ENCODE measurements around the gene HDAC1.
"Not testable (repeated sequence)": the region's sequence is repeated elsewhere in the genome, so short reads cannot be mapped to it uniquely, and the experiment has no call there.

HDAC1 gene

DNA sequence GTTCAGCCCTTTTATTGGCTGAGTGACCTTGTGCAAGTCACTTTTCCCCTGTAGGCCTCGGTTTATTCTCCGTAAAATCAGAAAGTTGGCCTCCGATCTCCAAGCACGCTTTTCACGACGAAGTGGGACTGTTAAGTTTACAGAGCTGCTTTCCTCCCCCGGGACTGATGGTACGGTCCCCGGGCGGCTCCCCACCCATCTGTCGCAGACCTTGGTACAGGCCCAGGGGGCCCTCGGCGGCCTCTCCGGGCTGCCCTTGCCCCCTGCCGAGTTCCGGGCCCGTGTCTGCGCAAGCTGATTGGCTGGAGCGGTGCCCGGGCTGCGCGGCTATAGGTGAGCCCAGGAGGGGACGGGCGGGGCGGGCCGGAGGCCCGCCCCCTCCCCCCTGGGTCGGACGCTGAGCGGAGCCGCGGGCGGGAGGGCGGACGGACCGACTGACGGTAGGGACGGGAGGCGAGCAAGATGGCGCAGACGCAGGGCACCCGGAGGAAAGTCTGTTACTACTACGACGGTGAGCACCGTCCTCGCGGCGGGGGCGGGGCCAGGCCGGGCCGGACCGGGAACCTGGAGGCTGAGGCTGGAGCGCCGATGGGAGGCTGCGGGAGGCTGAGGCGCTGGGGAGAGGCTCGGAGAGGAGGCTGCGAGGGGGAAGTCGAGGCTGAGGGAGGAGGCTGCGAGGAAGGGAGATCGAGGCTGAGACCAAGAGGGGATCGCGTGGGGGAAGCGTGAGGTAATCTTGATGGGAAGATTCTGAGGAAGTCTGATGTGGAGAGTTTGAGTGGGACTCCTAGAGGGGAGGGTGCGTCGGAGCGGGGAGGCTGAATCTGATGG is at the start of gene HDAC1:
Gene HDAC1 (plus strand): TSS at position 376 of the 831 bp plus-strand sequence. CDS start 87 bp downstream, at position 463.
- peak; percentile 99 for DNase-seq

GRCh38 chr1:32242341-32242851 is 49.5 kb upstream of the HDAC1 start:
- DNase-seq, result no peak

DNA sequence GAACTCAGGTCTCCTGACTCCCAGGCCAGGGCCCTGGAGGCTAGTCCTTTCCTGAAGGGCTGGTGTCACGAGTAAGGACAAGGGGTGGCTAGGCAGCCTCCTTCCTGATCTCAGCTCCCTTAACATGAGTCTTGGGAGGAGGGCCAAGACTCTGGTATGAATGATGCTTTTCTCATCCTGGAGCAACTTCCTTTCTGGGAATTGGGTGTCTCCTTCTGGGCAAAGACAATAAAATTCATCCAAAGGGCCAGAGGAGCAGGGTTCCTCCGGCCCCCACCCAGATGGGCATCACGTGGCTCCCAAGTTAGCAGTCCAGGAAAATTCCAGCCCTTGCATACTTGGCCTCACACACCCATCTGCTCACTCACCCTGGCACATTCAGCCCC is 45.0 kb upstream of the HDAC1 start, which contains the start of gene FAM167B:
Gene FAM167B (plus strand): TSS at position 335 of the 386 bp plus-strand sequence. CDS start 200 bp downstream, outside the sequence.
- DNase-seq, result no peak

- DNase-seq, result no peak
Observed at GRCh38 chr1:32247452-32247851, 44.4 kb upstream of the HDAC1 start.

DNA sequence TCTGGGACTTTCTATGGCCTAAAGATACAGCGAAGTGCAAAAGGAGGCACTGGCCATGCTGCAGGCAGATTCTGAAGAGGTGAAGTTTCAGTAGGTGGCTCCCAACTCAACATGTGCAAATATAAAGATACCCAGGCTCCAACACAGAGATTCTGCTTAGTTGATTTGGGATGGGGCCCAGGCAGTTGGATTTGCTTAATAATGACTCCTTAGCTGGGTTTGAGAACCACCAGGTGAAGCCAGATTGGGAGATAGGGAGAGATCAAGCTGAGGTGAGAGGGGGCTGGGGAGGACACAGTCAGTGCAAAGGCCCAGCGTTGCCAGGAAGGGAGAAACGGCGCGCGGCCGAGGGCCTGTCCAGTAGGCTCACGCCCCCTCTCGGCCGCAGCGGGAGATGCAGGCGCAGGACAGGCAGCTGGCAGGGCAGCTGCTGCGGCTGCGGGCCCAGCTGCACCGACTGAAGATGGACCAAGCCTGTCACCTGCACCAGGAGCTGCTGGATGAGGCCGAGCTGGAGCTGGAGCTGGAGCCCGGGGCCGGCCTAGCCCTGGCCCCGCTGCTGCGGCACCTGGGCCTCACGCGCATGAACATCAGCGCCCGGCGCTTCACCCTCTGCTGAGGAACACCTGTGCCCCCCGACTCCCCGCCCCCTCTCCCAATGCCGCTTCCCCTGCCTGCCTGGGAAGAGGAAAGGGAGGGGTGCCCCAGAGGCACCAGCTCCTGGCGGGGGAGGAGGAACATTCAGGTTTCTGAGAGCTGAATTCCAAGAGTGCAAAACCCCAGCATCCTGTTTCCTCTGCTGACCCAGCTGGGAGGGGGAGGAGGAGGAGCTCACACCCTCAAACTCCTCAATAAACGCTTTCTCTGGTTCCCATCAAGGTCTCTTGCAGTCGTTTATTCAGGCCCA is 43.6 kb upstream of the HDAC1 start:
- DNase-seq, result peak; percentile 80

GRCh38 chr1:32249831-32250525 is 41.9 kb upstream of the HDAC1 start:
- peak; percentile 89 for DNase-seq

DNA sequence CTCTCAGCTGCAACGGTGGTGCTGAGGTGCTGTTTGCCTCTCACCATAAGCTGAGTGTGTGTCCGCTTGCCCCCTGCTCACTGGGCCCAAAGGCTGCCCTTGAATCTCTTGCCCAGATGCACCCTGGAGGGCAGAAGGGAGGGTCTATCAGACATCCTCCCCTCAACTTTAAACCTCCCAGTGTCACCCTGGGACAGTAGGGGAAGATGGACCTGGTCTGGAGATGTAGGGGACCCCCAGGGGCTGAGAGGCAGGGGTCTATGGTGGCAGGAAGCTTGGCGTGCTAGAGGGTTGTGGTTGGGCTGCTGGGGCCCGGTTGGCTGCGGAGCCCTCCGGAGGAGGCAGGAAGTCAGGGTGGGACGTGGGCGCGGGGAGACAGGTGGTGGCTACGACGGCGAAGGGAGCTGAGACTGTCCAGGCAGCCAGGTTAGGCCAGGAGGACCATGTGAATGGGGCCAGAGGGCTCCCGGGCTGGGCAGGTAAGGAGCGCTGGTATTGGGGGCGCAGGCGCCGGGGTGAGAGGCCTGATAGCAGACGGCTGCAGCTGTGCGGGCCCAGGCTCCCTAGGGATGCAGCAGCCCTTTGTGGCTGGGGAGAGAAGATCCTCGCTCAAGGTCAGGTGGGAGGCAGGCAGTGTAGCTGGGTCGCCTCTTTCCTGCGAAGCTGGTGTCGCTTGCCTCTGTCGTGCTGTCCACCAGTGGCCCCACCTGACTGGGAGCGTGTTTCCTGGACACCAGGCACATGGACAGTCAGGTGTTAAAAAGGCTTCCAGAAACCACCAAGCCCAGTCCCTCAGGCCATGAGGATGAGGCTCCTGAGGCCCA is 40.8 kb upstream of the HDAC1 start, which contains the start of gene LCK:
Gene LCK (plus strand): TSS at position 373 of the 824 bp plus-strand sequence. CDS start 23,065 bp downstream, outside the sequence.
- DNase-seq, result peak; percentile 63

GRCh38 chr1:32255072-32256071 is 36.5 kb upstream of the HDAC1 start:
- peak; percentile 47 for DNase-seq

GRCh38 chr1:32256473-32257226 is 35.2 kb upstream of the HDAC1 start:
- peak; percentile 32 for DNase-seq

DNA sequence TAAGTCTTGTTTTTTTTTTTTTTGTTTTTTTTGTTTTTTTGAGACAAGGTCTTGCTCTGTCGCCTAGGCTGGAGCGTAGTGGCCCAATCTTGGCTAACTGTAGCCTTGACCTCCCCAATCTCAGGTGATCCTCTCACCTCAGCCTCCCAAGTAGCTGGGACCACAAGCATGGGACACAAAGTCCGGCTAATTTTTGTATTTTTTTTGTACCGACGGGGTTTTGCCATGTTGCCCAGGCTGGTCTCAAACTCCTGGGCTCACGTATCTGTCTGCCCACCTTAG is 34.7 kb upstream of the HDAC1 start:
- no peak for DNase-seq

DNA sequence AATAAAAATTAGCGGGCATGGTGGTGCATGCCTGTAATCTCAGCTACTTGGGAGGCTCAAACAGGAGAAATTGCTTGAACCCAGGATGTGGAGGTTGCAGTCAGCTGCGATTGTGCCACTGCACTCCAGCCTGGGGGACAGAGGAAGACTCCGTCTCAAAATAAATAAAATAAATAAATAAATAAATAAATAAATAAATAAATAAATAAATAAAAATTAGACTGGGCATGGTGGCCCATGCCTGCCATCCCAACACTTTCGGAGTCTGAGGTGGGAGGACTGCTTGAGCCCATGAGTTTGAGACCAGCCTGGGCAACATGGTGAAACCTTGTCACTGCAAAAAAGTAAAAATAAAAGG is 28.7 kb upstream of the HDAC1 start:
- not testable (repeated sequence) for DNase-seq

- no peak for DNase-seq
Observed at GRCh38 chr1:32263744-32264143, 28.1 kb upstream of the HDAC1 start.

DNA sequence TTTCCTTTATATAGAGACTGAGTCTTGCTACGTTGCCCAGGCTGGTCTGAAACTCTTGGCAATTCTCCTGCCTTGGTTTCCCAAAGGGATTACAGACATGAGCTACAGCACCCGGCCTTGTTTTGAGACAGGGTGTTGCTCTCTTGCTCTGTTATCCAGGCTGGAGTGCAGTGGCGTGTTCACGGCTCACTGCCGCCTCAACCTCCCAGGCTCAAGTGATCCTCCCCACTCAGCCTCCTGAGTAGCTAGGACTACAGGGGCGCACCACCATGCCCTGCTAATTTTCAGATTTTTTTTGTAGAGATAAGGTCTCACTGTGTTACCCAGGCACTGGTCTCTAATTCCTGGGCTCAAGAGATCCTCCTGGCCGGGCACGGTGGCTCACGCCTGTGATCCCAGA is 26.0 kb upstream of the HDAC1 start:
- DNase-seq, result no peak

DNA sequence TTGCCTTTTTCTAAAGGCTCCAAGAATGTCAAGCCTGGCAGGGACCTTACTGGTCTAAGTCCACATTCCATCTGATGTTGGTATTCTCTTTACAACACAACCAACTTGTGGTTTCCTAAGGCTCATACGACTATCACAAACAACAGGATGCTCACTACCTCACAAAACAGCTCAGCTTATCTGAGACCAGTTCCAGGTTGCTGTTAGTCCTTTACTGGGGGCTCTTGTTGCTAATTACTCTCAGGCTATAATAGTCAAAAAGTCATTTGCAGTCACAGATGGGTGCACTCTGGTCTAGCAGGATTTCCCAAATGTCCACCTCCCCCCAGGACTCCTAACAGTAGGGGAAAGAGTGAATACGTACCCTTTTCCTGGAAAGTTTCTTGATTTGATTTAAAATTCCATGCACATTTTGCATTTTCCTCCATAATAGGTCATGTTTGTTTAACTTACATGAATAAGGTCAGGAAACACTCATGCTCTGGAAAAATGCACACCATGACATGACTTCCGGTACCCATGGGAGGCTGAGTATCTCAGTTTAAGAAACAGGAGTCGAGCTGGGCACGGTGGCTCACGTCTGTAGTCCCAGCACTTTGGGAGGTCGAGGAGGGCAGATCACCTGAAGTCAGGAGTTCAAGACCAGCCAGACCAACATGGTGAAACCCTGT is 24.8 kb upstream of the HDAC1 start:
- DNase-seq, result no peak

DNA sequence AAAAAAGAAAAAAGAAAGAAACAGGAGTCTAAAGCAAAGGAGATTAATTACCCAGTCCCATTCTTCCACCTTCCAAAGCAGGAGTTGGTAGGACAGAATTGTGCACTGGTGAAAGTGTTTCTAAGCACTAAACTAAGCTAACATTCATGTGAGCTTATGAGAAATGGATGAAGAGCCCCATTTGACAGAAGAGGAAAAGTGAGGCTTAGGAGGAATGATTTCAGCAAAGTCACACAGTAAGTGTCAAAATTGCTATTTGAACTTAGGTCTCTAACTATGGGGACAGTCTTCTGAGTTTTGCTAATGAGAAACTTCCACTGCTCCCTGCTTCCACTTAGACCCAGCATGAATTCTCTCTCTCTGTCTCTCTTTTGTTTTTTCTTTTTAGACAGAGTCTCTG is 22.1 kb upstream of the HDAC1 start:
- DNase-seq, result no peak

- DNase-seq, result peak; percentile 57
Observed at GRCh38 chr1:32272557-32273390, 19.1 kb upstream of the HDAC1 start.

DNA sequence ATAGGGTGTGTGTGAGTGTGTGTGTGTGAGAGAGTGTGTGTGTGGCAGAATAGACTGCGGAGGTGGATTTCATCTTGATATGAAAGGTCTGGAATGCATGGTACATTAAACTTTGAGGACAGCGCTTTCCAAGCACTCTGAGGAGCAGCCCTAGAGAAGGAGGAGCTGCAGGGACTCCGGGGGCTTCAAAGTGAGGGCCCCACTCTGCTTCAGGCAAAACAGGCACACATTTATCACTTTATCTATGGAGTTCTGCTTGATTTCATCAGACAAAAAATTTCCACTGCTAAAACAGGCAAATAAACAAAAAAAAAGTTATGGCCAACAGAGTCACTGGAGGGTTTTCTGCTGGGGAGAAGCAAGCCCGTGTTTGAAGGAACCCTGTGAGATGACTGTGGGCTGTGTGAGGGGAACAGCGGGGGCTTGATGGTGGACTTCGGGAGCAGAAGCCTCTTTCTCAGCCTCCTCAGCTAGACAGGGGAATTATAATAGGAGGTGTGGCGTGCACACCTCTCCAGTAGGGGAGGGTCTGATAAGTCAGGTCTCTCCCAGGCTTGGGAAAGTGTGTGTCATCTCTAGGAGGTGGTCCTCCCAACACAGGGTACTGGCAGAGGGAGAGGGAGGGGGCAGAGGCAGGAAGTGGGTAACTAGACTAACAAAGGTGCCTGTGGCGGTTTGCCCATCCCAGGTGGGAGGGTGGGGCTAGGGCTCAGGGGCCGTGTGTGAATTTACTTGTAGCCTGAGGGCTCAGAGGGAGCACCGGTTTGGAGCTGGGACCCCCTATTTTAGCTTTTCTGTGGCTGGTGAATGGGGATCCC is 18.3 kb upstream of the HDAC1 start:
- DNase-seq, result peak; percentile 83
